Activated CD4-positive, alpha-beta T cell treated with anti-CD3 and anti-CD28 coated beads for 36 hours (primary cell): Measurements from ENCODE around the gene PSMD1. TPM values are rescaled to one million over a fixed set of nuclear protein-coding genes. Genes with fewer than 3 reads are reported as not detected.

Experiments used
- ATAC-seq: fragments of 200-7000 bp; cut with Tn5 transposase; one replicate; pipeline ENCODE4 v1.10.0; 2021; ENCODE audit warnings: mild to moderate bottlenecking, moderate library complexity
- CTCF ChIA-PET: fragments of 350-600 bp; sonication (Branson Sonifier 250); formaldehyde crosslinking; loops from one replicate; lab custom pipeline; 2021; ENCODE audit warnings: antibody characterized with exemption; lab: Charles Lee
- POLR2A ChIA-PET: fragments of 350-600 bp; sonication (Branson Sonifier 250); formaldehyde crosslinking; loops from one replicate; lab custom pipeline; 2021; ENCODE audit warnings: antibody characterized with exemption, inconsistent platforms; lab: Charles Lee
- DNase-seq: peaks from one replicate; pipeline ENCODE4 v3.0.0-alpha.2; 2020
- H3K27ac Mint-ChIP-seq: one replicate; pipeline ENCODE4 v1.8.0; 2021; ENCODE audit warnings: mixed read lengths
- H3K27me3 Mint-ChIP-seq: one replicate; pipeline ENCODE4 v1.8.0; 2021; ENCODE audit warnings: mixed read lengths
- H3K36me3 Mint-ChIP-seq: one replicate; pipeline ENCODE4 v1.8.0; 2021; ENCODE audit warnings: low read depth, mixed read lengths
- H3K4me1 Mint-ChIP-seq: one replicate; pipeline ENCODE4 v1.8.0; 2021; ENCODE audit warnings: mixed read lengths
- H3K4me3 Mint-ChIP-seq: one replicate; pipeline ENCODE4 v1.8.0; 2021; ENCODE audit warnings: mild to moderate bottlenecking, moderate library complexity, mixed read lengths
- H3K9me3 Mint-ChIP-seq: one replicate; pipeline ENCODE4 v1.8.0; 2021; ENCODE audit warnings: low read depth, mixed read lengths
- intact Hi-C, 2 experiments: fragments of 100-400 bp; cut with DNase I in 1 of 2; cut with micrococcal nuclease in 1 of 2; formaldehyde crosslinking; loops; one replicate each; pipeline versions ENCODE4 v1.14.2 to v1.15.1; 2022 to 2024; cut with DNase I, micrococcal nuclease
- total RNA-seq, 2 experiments: library from RNA; stranded (reverse); gene quantifications; one replicate each; pipeline ENCODE4 v1.2.3, GENCODE V29; 2021

The PSMD1 gene
- total RNA-seq: 100 to 1,000 TPM; 112 to 160 TPM

GRCh38 chr2:231056453-231057416, at the start of gene PSMD1:
Gene PSMD1 (plus strand): TSS chr2:231056867. CDS start chr2:231057026, 159 bp downstream.
- DNase-seq (peak; percentile 96), ATAC-seq (peak; percentile 77)
- CTCF ChIA-PET: interaction anchor here (0.6 to 1.8 kb wide), 8 partner anchors 9 to 420 kb away, joined by 3 to 8 read pairs (median 3); partner anchors contain the start of gene HTR2B
- intact Hi-C loops: loop anchor here in 1 of 2 experiments (1.0 to 5.0 kb wide), 14 partner anchors 70 to 729 kb away; partner anchors contain the start of genes ARMC9, CAB39, ITM2C and NCL
- POLR2A ChIA-PET: no interaction called here
- Mint-ChIP-seq H3K4me3 (peak within 1 kb of the TSS; percentile 80), H3K9me3 (no peaks in the 10 kb centered on the region), H3K36me3 (peaks cover 7% of the 10 kb centered on the region), H3K27me3 (peaks cover 2% of the 10 kb centered on the region), H3K27ac (peak within 1 kb of the TSS; percentile 100), H3K4me1 (peaks cover 51% of the 10 kb centered on the region)

- ChIA-PET CTCF (no interaction called here), POLR2A (no interaction called here)
- intact Hi-C loops: no loop called here
- no peaks in the 10 kb centered on the region for H3K4me1 Mint-ChIP-seq
- no peak for DNase-seq
- ATAC-seq: no peak
- H3K4me3 Mint-ChIP-seq: no peak overlapping the region
- peaks cover 7% of the 10 kb centered on the region for H3K27me3 Mint-ChIP-seq
- peaks cover 9% of the 10 kb centered on the region for H3K9me3 Mint-ChIP-seq
- H3K27ac Mint-ChIP-seq: no peak overlapping the region
- peaks cover 1% of the 10 kb centered on the region for H3K36me3 Mint-ChIP-seq
Observed at GRCh38 chr2:231007286-231008098, 49.2 kb upstream of the PSMD1 start.

DNA sequence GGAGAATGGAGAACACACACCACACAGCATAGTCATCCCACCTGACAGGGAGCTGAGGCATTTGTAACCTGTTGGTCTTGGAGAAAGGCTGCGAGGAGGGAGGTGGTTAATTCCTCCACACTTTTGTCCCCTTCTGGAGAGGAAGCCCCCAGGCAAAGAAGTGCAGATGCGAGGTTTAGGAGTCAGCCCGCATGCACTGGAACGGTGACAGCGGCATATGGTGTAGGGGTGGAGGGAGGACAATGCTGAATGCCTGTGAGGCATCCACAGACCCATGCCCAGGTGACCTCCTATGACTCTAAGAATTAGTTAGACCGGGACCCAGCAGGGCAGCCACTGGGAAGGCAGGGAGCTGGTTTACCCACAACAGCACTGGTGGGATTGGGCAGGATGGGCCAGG, 48.5 kb upstream of the PSMD1 start:
- peaks cover 9% of the 10 kb centered on the region for H3K9me3 Mint-ChIP-seq
- no peak overlapping the region for H3K27ac Mint-ChIP-seq
- H3K36me3 Mint-ChIP-seq: peaks cover 1% of the 10 kb centered on the region
- intact Hi-C loops: no loop called here
- ATAC-seq: no peak
- no peak overlapping the region for H3K4me3 Mint-ChIP-seq
- ChIA-PET POLR2A (interaction anchor here (0.5 kb wide), 1 partner anchor 69 kb away, joined by 5 read pairs; no protein-coding TSS in a partner anchor), CTCF (no interaction called here)
- DNase-seq: no peak
- H3K27me3 Mint-ChIP-seq: peaks cover 8% of the 10 kb centered on the region
- H3K4me1 Mint-ChIP-seq: no peaks in the 10 kb centered on the region

- DNase-seq: no peak
- H3K9me3 Mint-ChIP-seq: peaks cover 7% of the 10 kb centered on the region
- intact Hi-C loops: no loop called here
- ChIA-PET POLR2A (no interaction called here), CTCF (interaction anchor here (2.0 kb wide), 1 partner anchor 22 kb away, joined by 5 read pairs; no protein-coding TSS in a partner anchor)
- H3K27me3 Mint-ChIP-seq: peaks cover 6% of the 10 kb centered on the region
- H3K27ac Mint-ChIP-seq: no peak overlapping the region
- H3K36me3 Mint-ChIP-seq: peaks cover 1% of the 10 kb centered on the region
- H3K4me3 Mint-ChIP-seq: no peak overlapping the region
- no peaks in the 10 kb centered on the region for H3K4me1 Mint-ChIP-seq
- ATAC-seq: no peak
Observed at GRCh38 chr2:231009236-231009919, 47.3 kb upstream of the PSMD1 start.

DNA sequence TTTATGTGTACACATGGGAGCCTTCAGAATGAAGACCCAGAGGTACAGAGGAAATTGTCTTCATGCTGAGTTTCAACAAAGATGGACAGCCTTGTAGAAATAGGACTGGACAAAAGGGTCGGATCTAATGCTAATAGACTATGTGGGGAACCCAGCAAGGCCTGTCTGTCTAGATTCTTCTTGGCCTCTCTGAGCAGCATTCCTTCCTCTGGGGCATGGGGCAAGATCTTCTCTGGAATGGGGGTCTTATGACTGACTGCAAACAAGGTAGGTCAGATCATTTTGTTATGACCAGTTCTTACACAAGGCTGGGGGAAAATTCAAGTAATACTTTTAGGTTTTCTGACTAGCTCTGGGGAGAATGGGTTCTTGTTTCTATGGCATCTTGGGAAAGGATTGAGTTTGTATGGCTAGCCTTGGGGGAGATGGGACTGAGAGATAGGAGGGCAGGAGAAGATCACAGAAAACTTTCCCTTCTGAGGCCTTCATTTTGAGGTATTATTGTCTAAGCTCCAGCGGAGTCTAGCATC, 46.4 kb upstream of the PSMD1 start:
- Mint-ChIP-seq H3K27ac (no peak overlapping the region), H3K4me1 (no peaks in the 10 kb centered on the region), H3K9me3 (peaks cover 3% of the 10 kb centered on the region), H3K27me3 (peaks cover 9% of the 10 kb centered on the region), H3K36me3 (peaks cover 1% of the 10 kb centered on the region), H3K4me3 (no peak overlapping the region)
- DNase-seq (no peak), ATAC-seq (no peak)
- POLR2A ChIA-PET: no interaction called here
- CTCF ChIA-PET: interaction anchor here (2.0 kb wide), 1 partner anchor 23 kb away, joined by 5 read pairs; no protein-coding TSS in a partner anchor
- intact Hi-C loops: no loop called here

DNA sequence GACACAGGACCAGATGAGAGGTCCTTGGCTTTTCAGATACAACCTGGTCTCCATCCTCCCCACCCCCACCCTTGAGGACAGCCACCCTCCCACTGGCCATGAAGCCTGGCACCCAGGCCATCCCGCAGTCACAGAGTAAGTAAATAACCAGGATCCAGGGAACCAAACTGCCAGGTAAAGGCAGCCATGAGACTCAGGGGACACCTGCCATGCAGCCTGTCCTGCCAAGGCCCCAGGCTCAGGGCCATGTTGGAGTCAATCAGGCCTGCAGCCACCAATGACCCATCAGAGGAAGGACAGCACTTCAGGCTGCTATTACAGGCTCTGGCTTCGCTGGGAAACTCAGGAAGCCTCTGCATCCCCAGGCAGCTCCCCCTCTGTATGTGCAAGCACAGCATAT, 45.1 kb upstream of the PSMD1 start:
- ChIA-PET CTCF (interaction anchor here (1.0 kb wide), 1 partner anchor 150 kb away, joined by 5 read pairs; no protein-coding TSS in a partner anchor), POLR2A (no interaction called here)
- H3K4me1 Mint-ChIP-seq: no peaks in the 10 kb centered on the region
- H3K9me3 Mint-ChIP-seq: no peaks in the 10 kb centered on the region
- H3K27ac Mint-ChIP-seq: no peak overlapping the region
- H3K4me3 Mint-ChIP-seq: no peak overlapping the region
- no peaks in the 10 kb centered on the region for H3K36me3 Mint-ChIP-seq
- H3K27me3 Mint-ChIP-seq: peaks cover 9% of the 10 kb centered on the region
- DNase-seq (no peak), ATAC-seq (no peak)
- intact Hi-C loops: no loop called here

- H3K27ac Mint-ChIP-seq: no peak overlapping the region
Observed at GRCh38 chr2:231012463-231012862, 44.2 kb upstream of the PSMD1 start.

GRCh38 chr2:231013820-231014219, 42.8 kb upstream of the PSMD1 start:
- ChIA-PET POLR2A (interaction anchor here (0.5 kb wide), 1 partner anchor 103 kb away, joined by 5 read pairs; no protein-coding TSS in a partner anchor), CTCF (interaction anchor here (1.5 kb wide), 1 partner anchor 190 kb away, joined by 3 read pairs; no protein-coding TSS in a partner anchor)
- H3K36me3 Mint-ChIP-seq: no peaks in the 10 kb centered on the region
- ATAC-seq: no peak
- intact Hi-C loops: no loop called here
- DNase-seq: no peak
- peaks cover 18% of the 10 kb centered on the region for H3K27me3 Mint-ChIP-seq
- H3K4me1 Mint-ChIP-seq: peaks cover 2% of the 10 kb centered on the region
- no peaks in the 10 kb centered on the region for H3K9me3 Mint-ChIP-seq
- H3K4me3 Mint-ChIP-seq: no peak overlapping the region
- no peak overlapping the region for H3K27ac Mint-ChIP-seq

More at GRCh38 chr2:231012463-231012862, 44.2 kb upstream of the PSMD1 start:
- Mint-ChIP-seq H3K27me3 (peaks cover 14% of the 10 kb centered on the region), H3K4me3 (no peak overlapping the region), H3K4me1 (peaks cover 2% of the 10 kb centered on the region), H3K36me3 (no peaks in the 10 kb centered on the region), H3K9me3 (no peaks in the 10 kb centered on the region)
- CTCF ChIA-PET: interaction anchor here (0.8 to 1.0 kb wide), 2 partner anchors 104 to 151 kb away, joined by 3 to 5 read pairs; no protein-coding TSS in a partner anchor
- POLR2A ChIA-PET: no interaction called here
- no peak for DNase-seq
- ATAC-seq: no peak
- intact Hi-C loops: no loop called here

GRCh38 chr2:231015478-231015877, 41.2 kb upstream of the PSMD1 start:
- ATAC-seq: no peak
- ChIA-PET CTCF (interaction anchor here (1.0 kb wide), 1 partner anchor 9 kb away, joined by 3 read pairs; no protein-coding TSS in a partner anchor), POLR2A (interaction anchor here (0.6 kb wide), 1 partner anchor 238 kb away, joined by 3 read pairs; no protein-coding TSS in a partner anchor)
- Mint-ChIP-seq H3K27ac (no peak overlapping the region), H3K36me3 (no peaks in the 10 kb centered on the region), H3K9me3 (no peaks in the 10 kb centered on the region), H3K4me3 (no peak overlapping the region), H3K27me3 (peaks cover 20% of the 10 kb centered on the region), H3K4me1 (peaks cover 2% of the 10 kb centered on the region)
- intact Hi-C loops: no loop called here
- no peak for DNase-seq

- CTCF ChIA-PET: interaction anchor here (0.6 to 1.0 kb wide), 2 partner anchors 9 to 37 kb away, joined by 3 read pairs; no protein-coding TSS in a partner anchor
- ATAC-seq (no peak), DNase-seq (no peak)
- peaks cover 2% of the 10 kb centered on the region for H3K4me1 Mint-ChIP-seq
- no peak overlapping the region for H3K27ac Mint-ChIP-seq
- H3K4me3 Mint-ChIP-seq: no peak overlapping the region
- intact Hi-C loops: no loop called here
- no peaks in the 10 kb centered on the region for H3K9me3 Mint-ChIP-seq
- peaks cover 20% of the 10 kb centered on the region for H3K27me3 Mint-ChIP-seq
- H3K36me3 Mint-ChIP-seq: no peaks in the 10 kb centered on the region
- POLR2A ChIA-PET: no interaction called here
Observed at GRCh38 chr2:231015926-231016325, 40.7 kb upstream of the PSMD1 start.
